ENCODE data around the gene CSRP3. TPM values are rescaled to one million over a fixed set of nuclear protein-coding genes. Genes with fewer than 3 reads are reported as not detected.
A peak's percentile ranks its signal among the peaks of the same experiment; 100 is the strongest.

CSRP3 gene
- polyA plus RNA-seq, 1 donor from 2014 or later = not detected

- Histone ChIP-seq H3K27me3 (ENCODE audit: insufficient read depth, low read depth, low read length) (peaks cover 42% of the 10 kb centered on the region), H3K4me2 (ENCODE audit: low read length) (no peak overlapping the region), H3K4me3 (ENCODE audit: low read length) (no peak overlapping the region), H3K9me2 (ENCODE audit: insufficient read depth, low read length) (no peaks in the 10 kb centered on the region), H3K79me2 (replicated peaks; ENCODE audit: insufficient read depth, low read length) (no peaks in the 10 kb centered on the region), H3K9ac (ENCODE audit: low read length) (no peak overlapping the region), H4K20me1 (ENCODE audit: insufficient read depth) (no peaks in the 10 kb centered on the region), H3K9me3 (ENCODE audit: low read length) (no peaks in the 10 kb centered on the region), H3K36me3 (ENCODE audit: insufficient read depth, low read length) (no peaks in the 10 kb centered on the region), H2AFZ (ENCODE audit: low read depth, low read length) (no peak overlapping the region), H3F3A (ENCODE audit: insufficient read depth, low read length, poor library complexity, severe bottlenecking) (no peaks in the 10 kb centered on the region), H3K27ac (ENCODE audit: low read length) (no peak overlapping the region)
- TF ChIP-seq TAF1 (IDR thresholded peaks at IDR 0.05; ENCODE audit: low read depth) (no peak), RAD21 (conservative IDR thresholded peaks at IDR 0.05) (no peak)
Observed at GRCh38 chr11:19243143-19243542, 41.4 kb upstream of the CSRP3 start.

- Histone ChIP-seq H3F3A (ENCODE audit: insufficient read depth, low read length, poor library complexity, severe bottlenecking) (no peaks in the 10 kb centered on the region), H3K9me2 (ENCODE audit: insufficient read depth, low read length) (no peaks in the 10 kb centered on the region), H3K27me3 (ENCODE audit: insufficient read depth, low read depth, low read length) (peaks cover 42% of the 10 kb centered on the region), H3K9me3 (ENCODE audit: low read length) (no peaks in the 10 kb centered on the region), H4K20me1 (ENCODE audit: insufficient read depth) (no peaks in the 10 kb centered on the region), H3K9ac (ENCODE audit: low read length) (no peak overlapping the region), H3K4me2 (ENCODE audit: low read length) (no peak overlapping the region), H2AFZ (ENCODE audit: low read depth, low read length) (no peak overlapping the region), H3K27ac (ENCODE audit: low read length) (no peak overlapping the region), H3K4me3 (ENCODE audit: low read length) (peak overlapping the region; percentile 84), H3K79me2 (replicated peaks; ENCODE audit: insufficient read depth, low read length) (no peaks in the 10 kb centered on the region), H3K36me3 (ENCODE audit: insufficient read depth, low read length) (no peaks in the 10 kb centered on the region)
- TF ChIP-seq EZH2 (IDR thresholded peaks at IDR 0.05; ENCODE audit: borderline replicate concordance, insufficient read depth, low read length, poor library complexity, severe bottlenecking) (peak; percentile 87), EP300 (conservative IDR thresholded peaks at IDR 0.05; ENCODE audit: poor library complexity, severe bottlenecking) (no peak), TAF1 (IDR thresholded peaks at IDR 0.05; ENCODE audit: low read depth) (no peak), RAD21 (conservative IDR thresholded peaks at IDR 0.05) (no peak), POLR2AphosphoS5 (IDR thresholded peaks at IDR 0.05) (no peak)
Observed at GRCh38 chr11:19242179-19242932, 40.6 kb upstream of the CSRP3 start.

- Histone ChIP-seq H3K9me2 (ENCODE audit: insufficient read depth, low read length) (no peaks in the 10 kb centered on the region), H3K27me3 (ENCODE audit: insufficient read depth, low read depth, low read length) (peaks cover 42% of the 10 kb centered on the region), H2AFZ (ENCODE audit: low read depth, low read length) (no peak overlapping the region), H4K20me1 (ENCODE audit: insufficient read depth) (no peaks in the 10 kb centered on the region), H3K9ac (ENCODE audit: low read length) (no peak overlapping the region), H3F3A (ENCODE audit: insufficient read depth, low read length, poor library complexity, severe bottlenecking) (no peaks in the 10 kb centered on the region), H3K4me2 (ENCODE audit: low read length) (peak overlapping the region; percentile 48), H3K4me3 (ENCODE audit: low read length) (peak overlapping the region; percentile 84), H3K79me2 (replicated peaks; ENCODE audit: insufficient read depth, low read length) (no peaks in the 10 kb centered on the region), H3K27ac (ENCODE audit: low read length) (no peak overlapping the region), H3K36me3 (ENCODE audit: insufficient read depth, low read length) (no peaks in the 10 kb centered on the region), H3K9me3 (ENCODE audit: low read length) (no peaks in the 10 kb centered on the region)
- TF ChIP-seq EZH2 (IDR thresholded peaks at IDR 0.05; ENCODE audit: borderline replicate concordance, insufficient read depth, low read length, poor library complexity, severe bottlenecking) (peak; percentile 75), EP300 (conservative IDR thresholded peaks at IDR 0.05; ENCODE audit: poor library complexity, severe bottlenecking) (no peak)
Observed at GRCh38 chr11:19241260-19242178, 39.7 kb upstream of the CSRP3 start.
